H9 (cell line): ENCODE data around the gene LDLRAD4. TPM values are rescaled to one million over a fixed set of nuclear protein-coding genes. Genes with fewer than 3 reads are reported as not detected.
A peak's percentile ranks its signal among the peaks of the same experiment; 100 is the strongest.

Source experiments
- DNase-seq: peaks from one replicate; pipeline ENCODE4 v3.0.0-alpha.2; 2017
- H2AFZ ChIP-seq: one replicate; pipeline ENCODE4 v1.6.1; 2013; ENCODE audit warnings: mild to moderate bottlenecking, low read length, control low read depth, moderate library complexity
- H2AK5ac ChIP-seq: 2 replicates; pipeline ENCODE4 v1.6.1; 2013; ENCODE audit warnings: low read length, control low read depth, mixed read lengths; ENCODE audit not compliant: insufficient read length
- H2BK120ac ChIP-seq: one replicate; pipeline ENCODE4 v1.6.1; 2013; ENCODE audit warnings: low read depth, mild to moderate bottlenecking, low read length, control low read depth, inconsistent platforms; ENCODE audit not compliant: poor library complexity, severe bottlenecking
- H2BK12ac ChIP-seq: 2 replicates; pipeline ENCODE4 v1.6.1; 2013; ENCODE audit warnings: low read length, control low read depth, mixed read lengths, low read depth; ENCODE audit not compliant: insufficient read length
- H2BK15ac ChIP-seq: 2 replicates; pipeline ENCODE4 v1.6.1; 2013; ENCODE audit warnings: low read depth, low read length, control low read depth
- H2BK20ac ChIP-seq: one replicate; pipeline ENCODE4 v1.6.1; 2013; ENCODE audit warnings: low read depth, mild to moderate bottlenecking, low read length, control low read depth, inconsistent platforms; ENCODE audit not compliant: poor library complexity, severe bottlenecking
- H2BK5ac ChIP-seq: 2 replicates; pipeline ENCODE4 v1.6.1; 2013; ENCODE audit warnings: low read length, control low read depth, mixed read lengths; ENCODE audit not compliant: insufficient read length
- H3K14ac ChIP-seq: 2 replicates; pipeline ENCODE4 v1.6.1; 2013; ENCODE audit warnings: low read length, control low read depth; ENCODE audit not compliant: insufficient read depth
- H3K18ac ChIP-seq: 2 replicates; pipeline ENCODE4 v1.6.1; 2013; ENCODE audit warnings: low read depth, mild to moderate bottlenecking, mixed read lengths, low read length, control low read depth; ENCODE audit not compliant: insufficient read length
- H3K23ac ChIP-seq: 2 replicates; pipeline ENCODE4 v1.6.1; 2013; ENCODE audit warnings: low read length, control low read depth, mixed read lengths, low read depth; ENCODE audit not compliant: insufficient read length
- H3K23me2 ChIP-seq: 2 replicates; pipeline ENCODE4 v1.6.1; 2013; ENCODE audit warnings: low read depth, mild to moderate bottlenecking, mixed read lengths, low read length, control low read depth; ENCODE audit not compliant: insufficient read length, poor library complexity, severe bottlenecking
- H3K27ac ChIP-seq: 2 replicates; pipeline ENCODE4 v1.5.1; 2013; ENCODE audit warnings: low read length, control low read depth, mixed read lengths, low read depth; ENCODE audit not compliant: insufficient read length
- H3K27me3 ChIP-seq: 2 replicates; pipeline ENCODE4 v1.6.1; 2013; ENCODE audit warnings: low read length, control low read depth, inconsistent platforms; ENCODE audit not compliant: insufficient read depth
- H3K4ac ChIP-seq: 2 replicates; pipeline ENCODE4 v1.6.1; 2013; ENCODE audit warnings: low read depth, mild to moderate bottlenecking, control low read depth, inconsistent platforms, low read length, moderate library complexity
- H3K4me1 ChIP-seq: 2 replicates; pipeline ENCODE4 v1.6.1; 2013; ENCODE audit warnings: low read length, control low read depth, inconsistent platforms; ENCODE audit not compliant: insufficient read depth
- H3K4me2 ChIP-seq: 2 replicates; pipeline ENCODE4 v1.6.1; 2013; ENCODE audit warnings: low read length, control low read depth, mixed read lengths; ENCODE audit not compliant: insufficient read length, insufficient read depth
- H3K56ac ChIP-seq: 2 replicates; pipeline ENCODE4 v1.6.1; 2013; ENCODE audit warnings: low read depth, mild to moderate bottlenecking, mixed read lengths, low read length, control low read depth; ENCODE audit not compliant: insufficient read length
- H3K79me1 ChIP-seq: 2 replicates; pipeline ENCODE4 v1.6.1; 2013; ENCODE audit warnings: low read depth, mild to moderate bottlenecking, moderate library complexity, low read length, control low read depth, inconsistent platforms; ENCODE audit not compliant: insufficient read depth, poor library complexity, severe bottlenecking
- H3K79me2 ChIP-seq: 2 replicates; pipeline ENCODE4 v1.6.1; 2013; ENCODE audit warnings: low read length, control low read depth, inconsistent platforms; ENCODE audit not compliant: insufficient read depth
- H3K9ac ChIP-seq: 2 replicates; pipeline ENCODE4 v1.6.1; 2013; ENCODE audit warnings: low read length, control low read depth, mixed read lengths; ENCODE audit not compliant: insufficient read length; ENCODE audit errors: extremely low read depth
- H3K9me3 ChIP-seq: one replicate; pipeline ENCODE4 v1.6.1; 2013; ENCODE audit warnings: low read depth, low read length, inconsistent platforms; ENCODE audit not compliant: control insufficient read depth
- H3T11ph ChIP-seq: one replicate; pipeline ENCODE4 v1.6.1; 2013; ENCODE audit warnings: mild to moderate bottlenecking, low read length, control low read depth, inconsistent platforms
- H4K20me1 ChIP-seq: one replicate; pipeline ENCODE4 v1.6.1; 2013; ENCODE audit not compliant: control insufficient read depth, insufficient read length, insufficient read depth
- H4K5ac ChIP-seq: 2 replicates; pipeline ENCODE4 v1.6.1; 2013; ENCODE audit warnings: low read depth, mild to moderate bottlenecking, mixed read lengths, low read length, control low read depth; ENCODE audit not compliant: insufficient read length
- H4K8ac ChIP-seq: replicated peaks from 2 replicates; pipeline ENCODE4 v1.6.1; 2013; ENCODE audit warnings: low read length, control low read depth, mixed read lengths, low read depth; ENCODE audit not compliant: insufficient read length
- H4K91ac ChIP-seq: 2 replicates; pipeline ENCODE4 v1.6.1; 2013; ENCODE audit warnings: low read depth, mild to moderate bottlenecking, moderate library complexity, mixed read lengths, low read length, control low read depth; ENCODE audit not compliant: insufficient read length
- H3K27ac Mint-ChIP-seq, 3 experiments: 2 replicates in 2 of 3; 3 replicates in 1 of 3; pipeline ENCODE4 v1.8.0; 2020 to 2021; ENCODE audit warnings: mixed read lengths in 3 of 3, mild to moderate bottlenecking in 1 of 3, moderate library complexity in 1 of 3
- H3K27me3 Mint-ChIP-seq: 2 replicates; pipeline ENCODE4 v1.8.0; 2021; ENCODE audit warnings: low read depth, mild to moderate bottlenecking, moderate library complexity, mixed read lengths
- H3K36me3 Mint-ChIP-seq, 3 experiments: 2 replicates in 2 of 3; 3 replicates in 1 of 3; pipeline ENCODE4 v1.8.0; 2020 to 2021; ENCODE audit warnings: low read depth in 3 of 3, mixed read lengths in 3 of 3; ENCODE audit not compliant: insufficient read depth in 1 of 3
- H3K4me1 Mint-ChIP-seq, 2 experiments: 2 replicates each; pipeline ENCODE4 v1.8.0; 2020; ENCODE audit warnings: mixed read lengths in 2 of 2
- H3K4me3 Mint-ChIP-seq, 2 experiments: 2 replicates in 1 of 2; 3 replicates in 1 of 2; pipeline ENCODE4 v1.8.0; 2020 to 2021; ENCODE audit warnings: mild to moderate bottlenecking in 2 of 2, mixed read lengths in 2 of 2, moderate library complexity in 1 of 2
- H3K9me3 Mint-ChIP-seq, 2 experiments: 2 replicates in 1 of 2; 3 replicates in 1 of 2; pipeline ENCODE4 v1.8.0; 2020; ENCODE audit warnings: mild to moderate bottlenecking in 2 of 2, mixed read lengths in 2 of 2, moderate library complexity in 1 of 2
- CTCF ChIP-seq: fragments of 200-600 bp; sonication (generic); conservative IDR thresholded peaks from 3 replicates; pipeline ENCODE4 v1.8.0; 2021; ENCODE audit warnings: antibody characterized with exemption, mild to moderate bottlenecking
- WGBS: extraction: QIAGEN DNeasy Blood & Tissue Kit; methylation state at CpG from one replicate; pipeline ENCODE4 v1.1.7; 2013; ENCODE audit warnings: missing lambda C conversion rate, low lambda C conversion rate, mixed read lengths; ENCODE audit not compliant: insufficient read length; ENCODE audit errors: extremely low coverage; 5-methylcytosine and 5-hydroxymethylcytosine counted together
- total RNA-seq: library from RNA; stranded (reverse); gene quantifications from 2 replicates; pipeline ENCODE4 v1.2.1, GENCODE V29; 2021

The LDLRAD4 gene
- total RNA-seq, 1 experiment from 2014 or later = 3.9 TPM

- H4K20me1 ChIP-seq = no peaks in the 10 kb centered on the region
- H2BK120ac ChIP-seq = no peak overlapping the region
- H3K4ac ChIP-seq = no peak overlapping the region
- Mint-ChIP-seq H3K9me3 (peaks cover 12% of the 10 kb centered on the region in 2 experiments; a peak in 2 of 5 replicates), H3K4me3 (no peak overlapping the region), H3K36me3 (peaks cover 0 to 3% (median 0%) of the 10 kb centered on the region in 3 experiments; a peak in 1 of 7 replicates), H3K27me3 (peaks cover 6% of the 10 kb centered on the region), H3K4me1 (peaks cover 22 to 26% of the 10 kb centered on the region in 2 experiments), H3K27ac (no peak overlapping the region)
- no peak overlapping the region for H4K91ac ChIP-seq
- no peak overlapping the region for H3K4me2 ChIP-seq
- no peak overlapping the region for H3K27ac ChIP-seq
- H2BK15ac ChIP-seq = no peak overlapping the region
- H3K18ac ChIP-seq = no peak overlapping the region
- H3K23me2 ChIP-seq = no peaks in the 10 kb centered on the region
- H3T11ph ChIP-seq = no peak overlapping the region
- H3K79me2 ChIP-seq = no peaks in the 10 kb centered on the region
- H2BK12ac ChIP-seq = no peak overlapping the region
- H2BK20ac ChIP-seq = no peak overlapping the region
- H3K9me3 ChIP-seq = no peaks in the 10 kb centered on the region
- no peak overlapping the region; the same call in 1 of the 2 replicates for H3K14ac ChIP-seq
- TF ChIP-seq CTCF = no peak
- H3K79me1 ChIP-seq = no peaks in the 10 kb centered on the region
- WGBS = no CpG with 5 or more reads among the region's 14 CpGs
- no peak overlapping the region for H4K5ac ChIP-seq
- H2AK5ac ChIP-seq = no peak overlapping the region
- no peak overlapping the region for H2BK5ac ChIP-seq
- 0 out of 2 replicates have a peak, but pooled peaks cover 3% of the 10 kb centered on the region for H3K4me1 ChIP-seq
- H3K27me3 ChIP-seq = no peaks in the 10 kb centered on the region
- DNase-seq = peak; percentile 55
- H3K56ac ChIP-seq = no peak overlapping the region
- no peak overlapping the region for H3K9ac ChIP-seq
- no peak overlapping the region for H2AFZ ChIP-seq
- H4K8ac ChIP-seq = no peak overlapping the region
- no peak overlapping the region for H3K23ac ChIP-seq
Observed at GRCh38 chr18:13181765-13182164, 36.8 kb upstream of the LDLRAD4 start.
